ENCODE measurements around the gene CFAP54.
"Not testable (repeated sequence)": the region's sequence is repeated elsewhere in the genome, so short reads cannot be mapped to it uniquely, and the experiment has no call there.

CFAP54 gene

DNA sequence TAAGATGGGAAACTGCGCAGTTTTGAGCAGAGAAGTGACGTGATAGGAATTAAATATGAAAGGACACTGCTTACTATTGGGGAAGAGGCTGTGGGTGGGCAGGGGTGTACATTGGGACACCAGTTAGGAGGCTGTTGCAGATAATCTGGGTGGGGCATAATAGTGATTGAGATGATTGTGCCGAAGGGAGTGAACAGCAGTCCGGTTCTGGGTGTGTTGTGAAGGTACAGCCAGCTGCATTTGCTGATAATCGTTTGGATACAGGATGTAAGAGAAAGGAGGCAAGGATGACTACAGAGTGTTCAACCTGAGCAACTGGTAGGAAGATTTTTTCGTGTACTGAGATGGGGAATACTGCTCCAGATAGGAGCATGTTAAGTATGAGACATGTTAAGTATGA, 212.5 kb downstream of the CFAP54 start:
- TF ChIP-seq, protein P1, sequence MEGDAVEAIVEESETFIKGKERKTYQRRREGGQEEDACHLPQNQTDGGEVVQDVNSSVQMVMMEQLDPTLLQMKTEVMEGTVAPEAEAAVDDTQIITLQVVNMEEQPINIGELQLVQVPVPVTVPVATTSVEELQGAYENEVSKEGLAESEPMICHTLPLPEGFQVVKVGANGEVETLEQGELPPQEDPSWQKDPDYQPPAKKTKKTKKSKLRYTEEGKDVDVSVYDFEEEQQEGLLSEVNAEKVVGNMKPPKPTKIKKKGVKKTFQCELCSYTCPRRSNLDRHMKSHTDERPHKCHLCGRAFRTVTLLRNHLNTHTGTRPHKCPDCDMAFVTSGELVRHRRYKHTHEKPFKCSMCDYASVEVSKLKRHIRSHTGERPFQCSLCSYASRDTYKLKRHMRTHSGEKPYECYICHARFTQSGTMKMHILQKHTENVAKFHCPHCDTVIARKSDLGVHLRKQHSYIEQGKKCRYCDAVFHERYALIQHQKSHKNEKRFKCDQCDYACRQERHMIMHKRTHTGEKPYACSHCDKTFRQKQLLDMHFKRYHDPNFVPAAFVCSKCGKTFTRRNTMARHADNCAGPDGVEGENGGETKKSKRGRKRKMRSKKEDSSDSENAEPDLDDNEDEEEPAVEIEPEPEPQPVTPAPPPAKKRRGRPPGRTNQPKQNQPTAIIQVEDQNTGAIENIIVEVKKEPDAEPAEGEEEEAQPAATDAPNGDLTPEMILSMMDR (IDR thresholded peaks at IDR 0.05; ENCODE audit: low read depth, low read length) = no peak
- H3K4me3 ChIP-seq (ENCODE audit: low read depth, low read length) = no peak overlapping the region
- DNase-seq (ENCODE audit: low read depth, low spot score) = no peak
- in situ Hi-C loops (cut with HindIII; ENCODE audit: low sequenced_read_pairs) = no loop called here

DNA sequence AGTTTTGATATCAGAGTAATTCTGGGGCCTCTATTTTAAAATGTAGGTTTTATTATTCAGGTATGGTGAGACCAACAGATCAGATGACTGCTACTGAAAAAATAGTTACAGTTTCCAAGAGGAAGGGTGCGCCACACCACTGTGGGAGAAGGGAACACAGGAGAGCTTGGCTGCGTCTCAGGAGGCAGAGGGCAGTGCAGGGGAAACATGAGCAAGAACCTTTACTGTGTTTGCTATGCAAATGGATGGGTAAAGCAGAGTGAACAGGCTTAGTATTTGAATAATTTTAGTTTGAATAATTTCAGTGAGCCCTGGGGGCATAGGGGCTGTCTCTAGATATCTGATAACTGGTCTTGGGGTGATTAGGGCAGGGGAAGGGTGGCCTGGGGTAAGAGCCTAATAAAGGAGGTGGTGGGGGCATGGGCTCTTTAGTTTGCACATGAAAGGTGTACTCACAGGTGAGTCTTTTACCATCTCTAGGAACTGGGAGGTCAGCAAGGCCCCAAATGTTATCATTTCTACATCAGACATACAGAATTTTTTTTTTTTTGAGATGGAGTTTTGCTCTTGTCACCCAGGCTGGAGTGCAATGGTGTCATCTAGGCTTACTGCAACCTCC, 220.9 kb downstream of the CFAP54 start:
- TF ChIP-seq, protein P1 (IDR thresholded peaks at IDR 0.05; ENCODE audit: low read depth, low read length) = no peak
- in situ Hi-C loops (cut with HindIII; ENCODE audit: low sequenced_read_pairs) = no loop called here
- H3K4me3 ChIP-seq (ENCODE audit: low read depth, low read length) = no peak overlapping the region
- no peak for DNase-seq (ENCODE audit: low read depth, low spot score)

DNA sequence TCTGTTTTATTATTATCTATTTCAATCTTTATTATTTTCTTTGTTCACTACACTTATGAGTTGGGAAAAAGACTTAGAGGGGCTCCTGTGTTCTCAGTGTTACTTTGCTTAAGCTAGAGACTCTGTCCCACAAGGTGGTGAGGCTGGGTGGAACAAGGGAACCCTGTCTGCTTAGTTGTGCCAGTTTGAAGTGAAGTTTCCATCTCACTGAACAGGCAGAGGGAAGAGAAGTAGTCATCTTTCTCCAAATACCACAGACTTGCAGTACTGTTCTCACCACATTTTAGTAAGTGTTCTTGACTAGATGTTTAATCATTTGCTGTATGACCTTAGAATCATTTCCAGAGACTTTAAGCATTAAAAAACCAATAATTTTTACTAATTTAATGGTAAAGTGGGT, 222.0 kb downstream of the CFAP54 start:
- DNase-seq (ENCODE audit: low read depth, low spot score) = no peak
- no peak overlapping the region for H3K4me3 ChIP-seq (ENCODE audit: low read depth, low read length)
- TF ChIP-seq, protein P1 (IDR thresholded peaks at IDR 0.05; ENCODE audit: low read depth, low read length) = no peak
- in situ Hi-C loops (cut with HindIII; ENCODE audit: low sequenced_read_pairs) = no loop called here

DNA sequence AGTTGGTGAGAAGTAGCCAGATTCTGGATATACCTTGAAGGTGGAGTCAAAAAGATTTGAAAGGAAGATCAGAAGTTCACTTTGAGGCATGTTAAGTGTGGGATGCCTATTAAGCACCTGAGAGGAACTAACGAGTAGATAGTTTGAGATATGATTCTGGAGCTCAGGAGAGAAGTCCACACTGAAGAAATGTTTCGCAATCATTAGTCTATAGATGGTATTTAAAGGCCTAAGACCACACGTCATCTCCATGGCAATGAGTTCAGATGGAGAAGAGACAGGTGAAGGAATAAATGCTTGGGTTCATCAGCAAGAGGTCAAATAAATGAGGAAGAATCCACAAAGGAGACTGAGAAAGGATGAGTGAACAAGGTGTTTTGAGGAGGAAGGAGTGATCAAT, 224.8 kb downstream of the CFAP54 start:
- TF ChIP-seq, protein P1 (IDR thresholded peaks at IDR 0.05; ENCODE audit: low read depth, low read length) = no peak
- no peak for DNase-seq (ENCODE audit: low read depth, low spot score)
- H3K4me3 ChIP-seq (ENCODE audit: low read depth, low read length) = no peak overlapping the region
- in situ Hi-C loops (cut with HindIII; ENCODE audit: low sequenced_read_pairs) = no loop called here

DNA sequence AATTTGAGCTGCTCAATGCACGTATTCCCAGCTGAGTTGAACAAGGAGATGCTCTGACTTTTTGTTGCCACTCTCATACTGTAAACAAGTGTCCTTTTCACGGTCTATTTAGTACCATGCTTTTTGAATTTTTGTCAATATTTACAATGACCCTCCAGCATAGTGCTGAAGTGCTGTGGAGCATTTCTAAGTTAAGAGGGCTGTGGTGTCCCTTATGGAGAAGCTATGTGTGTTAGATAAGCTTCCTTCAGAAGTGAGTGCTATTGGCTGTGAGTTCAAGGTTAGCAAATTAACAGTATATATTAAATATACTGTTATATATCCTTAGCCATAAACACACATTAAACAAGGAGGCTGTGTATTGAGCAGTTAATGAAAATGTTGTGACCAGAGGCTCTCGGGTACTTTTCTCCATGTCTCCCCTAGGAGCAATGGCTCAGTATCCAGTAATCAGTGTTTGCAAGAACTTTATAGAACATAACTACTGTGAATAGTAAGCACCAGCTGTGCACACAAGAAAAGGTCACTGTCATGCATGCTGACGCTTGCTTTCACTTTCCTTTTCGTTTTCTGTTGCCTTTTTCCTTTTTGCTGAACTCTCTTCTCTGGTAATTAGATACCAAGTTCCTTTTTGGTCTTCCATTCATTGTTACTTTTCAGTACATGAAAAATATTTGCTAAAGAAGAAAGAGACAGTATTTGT, 230.4 kb downstream of the CFAP54 start:
- TF ChIP-seq, protein P1 (IDR thresholded peaks at IDR 0.05; ENCODE audit: low read depth, low read length) = no peak
- in situ Hi-C loops (cut with HindIII; ENCODE audit: low sequenced_read_pairs) = no loop called here
- peak overlapping the region; percentile 35 for H3K4me3 ChIP-seq (ENCODE audit: low read depth, low read length)
- DNase-seq (ENCODE audit: low read depth, low spot score) = peak; percentile 64

DNA sequence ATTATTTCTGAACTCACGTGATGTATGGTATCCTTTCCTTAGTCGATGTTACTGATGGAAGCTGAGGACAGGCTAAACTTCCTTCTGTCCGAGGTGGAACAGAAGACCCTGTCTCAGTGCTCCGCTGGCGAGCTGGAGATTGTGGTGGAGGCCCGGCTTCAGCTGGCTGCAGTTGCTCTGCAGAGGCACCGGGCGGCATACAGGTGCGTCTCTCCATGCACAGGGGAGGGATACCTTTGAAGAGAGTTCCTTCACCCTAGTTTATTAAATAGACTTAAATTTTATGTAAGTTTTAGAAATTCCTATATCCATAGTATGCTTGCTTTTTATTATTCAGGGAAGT, 231.0 kb downstream of the CFAP54 start:
- in situ Hi-C loops (cut with HindIII; ENCODE audit: low sequenced_read_pairs) = no loop called here
- TF ChIP-seq, protein P1 (IDR thresholded peaks at IDR 0.05; ENCODE audit: low read depth, low read length) = peak; percentile 26
- no peak for DNase-seq (ENCODE audit: low read depth, low spot score)
- H3K4me3 ChIP-seq (ENCODE audit: low read depth, low read length) = peak overlapping the region; percentile 35

DNA sequence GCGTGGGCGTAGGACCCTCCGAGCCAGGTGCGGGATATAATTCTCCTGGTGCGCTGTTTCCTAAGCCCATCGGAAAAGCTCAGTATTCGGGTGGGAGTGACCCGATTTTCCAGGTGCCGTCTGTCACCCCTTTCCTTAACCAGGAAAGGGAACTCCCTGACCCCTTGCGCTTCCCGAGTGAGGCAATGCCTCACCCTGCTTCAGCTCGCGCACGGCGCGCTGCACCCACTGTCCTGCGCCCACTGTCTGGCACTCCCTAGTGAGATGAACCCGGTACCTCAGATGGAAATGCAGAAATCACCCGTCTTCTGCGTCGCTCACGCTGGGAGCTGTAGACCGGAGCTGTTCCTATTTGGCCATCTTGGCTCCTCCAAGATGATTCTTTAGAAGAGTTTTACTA, 240.1 kb downstream of the CFAP54 start:
- H3K4me3 ChIP-seq (ENCODE audit: low read depth, low read length); in situ Hi-C loops (cut with HindIII; ENCODE audit: low sequenced_read_pairs); DNase-seq (ENCODE audit: low read depth, low spot score): not testable (repeated sequence)
